ENCODE measurements around the gene VANGL1.

Gene VANGL1

DNA sequence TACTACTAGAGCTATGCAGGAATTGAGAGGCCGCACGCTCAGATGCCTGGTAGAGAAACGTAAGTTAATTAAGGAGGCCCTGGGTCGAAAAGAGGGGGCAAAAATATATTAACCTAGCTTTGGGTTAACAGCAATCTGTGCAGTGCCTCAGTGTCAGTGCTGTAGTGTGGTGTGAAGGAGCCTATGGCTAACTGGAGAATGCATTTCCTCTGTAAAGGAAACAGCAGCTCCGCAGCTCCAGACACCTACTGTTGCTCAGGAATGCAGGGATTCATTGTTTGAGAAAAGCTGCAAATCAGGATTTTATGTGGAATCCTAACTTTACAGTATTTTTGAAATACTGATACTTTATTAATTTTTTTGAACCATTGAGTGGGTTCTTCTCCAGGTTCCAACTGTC lies 18.4 kb downstream of the VANGL1 start:
- no peak for DNase-seq
- intact Hi-C loops (cut with DNase I) = no loop called here

DNA sequence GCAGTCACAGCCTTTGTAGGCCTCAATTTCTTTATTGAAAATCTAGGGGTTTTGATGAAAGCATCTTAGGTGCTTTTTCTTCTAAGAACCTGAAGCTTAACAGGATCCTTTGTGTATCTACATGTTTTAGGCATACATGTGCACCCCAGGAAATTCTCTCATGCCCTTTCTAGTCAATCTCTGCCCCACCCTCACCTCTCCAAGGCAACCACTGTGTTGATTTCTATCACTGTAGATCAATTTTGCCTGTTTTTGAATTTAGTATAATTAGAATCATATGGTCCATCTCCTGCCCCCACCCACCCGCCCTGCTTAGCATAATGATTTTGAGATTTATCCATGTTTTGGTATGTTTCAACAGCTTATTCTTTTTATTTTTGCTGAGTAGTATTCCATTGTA lies 19.4 kb downstream of the VANGL1 start:
- intact Hi-C loops (cut with DNase I) = no loop called here
- DNase-seq = no peak

DNA sequence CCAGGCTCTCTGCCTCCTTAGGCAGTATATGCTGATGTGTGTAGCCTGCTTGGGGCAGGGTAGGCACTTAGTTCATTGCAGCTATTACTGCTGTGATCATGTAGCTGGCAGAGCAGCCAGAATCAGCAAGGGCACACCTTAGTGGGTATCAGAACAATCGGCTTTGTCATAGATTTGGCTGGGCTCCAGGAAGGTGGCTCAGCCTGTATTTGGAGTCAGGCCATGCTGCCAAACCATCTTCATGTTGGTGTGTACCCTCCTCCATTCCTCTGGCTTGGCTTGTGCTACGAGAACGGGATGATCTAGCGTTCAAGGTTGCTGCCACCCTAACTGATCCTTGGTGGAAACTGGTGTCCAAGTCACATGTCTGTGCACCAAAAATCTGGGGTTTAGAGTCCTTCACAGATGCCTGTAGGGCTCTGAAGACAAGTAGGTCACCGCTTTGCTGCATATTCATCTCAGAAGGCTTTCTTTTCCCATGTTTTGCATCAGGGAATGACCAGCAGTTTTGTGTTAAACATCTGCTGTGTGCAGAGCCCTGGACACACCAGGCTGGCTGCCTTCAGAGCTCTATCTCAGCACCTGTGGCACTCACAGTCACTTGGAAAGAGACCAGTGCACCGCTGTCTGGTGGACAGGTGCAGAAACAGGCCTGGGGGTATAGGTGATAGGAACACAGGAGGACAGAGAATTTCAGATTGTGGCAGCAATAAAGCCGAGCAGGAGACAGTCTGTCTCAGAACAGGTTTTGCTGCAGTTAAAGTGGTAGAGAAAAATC lies 23.7 kb downstream of the VANGL1 start:
- peak in 1 of 42 donors; percentile 25 for DNase-seq
- intact Hi-C loops (cut with DNase I) = no loop called here

DNA sequence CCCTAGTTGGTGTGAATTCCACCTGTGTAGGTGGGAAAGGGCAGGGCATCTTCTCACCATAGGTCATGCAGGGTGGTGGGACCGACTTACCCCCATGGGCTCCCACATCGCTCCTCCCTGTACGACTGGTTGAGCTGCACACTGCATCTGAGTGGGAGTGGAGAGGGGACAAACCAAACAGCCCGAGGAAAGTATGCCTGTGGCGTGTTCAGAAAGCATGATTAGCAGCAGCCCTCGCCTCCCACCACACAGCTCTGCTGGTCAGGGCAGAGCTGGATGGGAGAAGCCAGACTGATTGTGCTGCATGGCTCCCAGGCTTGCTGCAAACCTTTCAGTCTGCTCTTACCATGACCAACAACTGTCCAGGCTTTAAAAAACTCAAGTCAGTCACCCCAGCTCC lies 24.4 kb downstream of the VANGL1 start:
- no peak for DNase-seq

DNA sequence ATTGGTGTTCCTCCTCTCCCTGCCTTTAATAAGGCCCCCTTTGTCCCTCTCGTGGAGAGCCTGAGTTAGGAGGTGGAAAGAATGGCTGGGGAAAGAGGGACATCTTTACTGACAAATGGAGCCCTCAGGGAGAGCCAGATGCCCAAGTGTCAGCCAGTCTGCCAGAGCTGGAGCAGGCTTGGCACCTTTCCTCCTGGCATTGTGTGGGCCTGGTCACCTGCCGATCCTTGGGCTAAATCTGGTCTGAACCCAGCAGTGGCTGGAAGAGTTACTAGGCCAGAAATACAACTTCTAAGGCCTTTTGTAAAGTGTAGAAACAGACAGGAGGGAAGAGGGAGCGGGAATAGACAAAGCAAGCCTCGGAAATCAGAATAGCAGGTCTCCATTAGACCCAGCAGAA lies 24.9 kb downstream of the VANGL1 start:
- peak in 10 of 42 donors; percentile 17 to 48 (median 34) for DNase-seq
- intact Hi-C loops (cut with DNase I) = no loop called here

More for the DNA sequence above, 24.4 kb downstream of the VANGL1 start:
- intact Hi-C loops (cut with DNase I) = no loop called here

DNA sequence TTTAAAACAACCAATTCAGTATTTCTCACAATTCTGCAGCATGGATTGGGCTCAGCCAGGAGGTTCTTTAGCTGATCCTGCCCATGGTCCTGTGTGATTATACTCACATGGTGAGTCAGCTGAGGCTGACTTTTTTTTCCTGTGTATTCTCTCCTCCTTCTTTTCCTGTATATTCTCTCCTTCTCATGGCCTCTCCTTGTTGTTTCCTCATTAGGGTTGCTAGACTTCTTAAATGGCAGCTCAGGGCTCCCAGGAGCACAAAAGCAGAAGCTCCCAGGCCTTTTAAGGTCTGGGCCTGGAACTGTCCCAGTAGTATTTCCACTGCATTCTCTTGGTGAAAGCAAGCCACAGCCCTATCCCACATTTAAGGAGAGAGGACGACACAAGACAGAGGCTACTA lies 26.8 kb downstream of the VANGL1 start:
- peak in 1 of 42 donors; percentile 24 for DNase-seq
- intact Hi-C loops (cut with DNase I) = no loop called here

DNA sequence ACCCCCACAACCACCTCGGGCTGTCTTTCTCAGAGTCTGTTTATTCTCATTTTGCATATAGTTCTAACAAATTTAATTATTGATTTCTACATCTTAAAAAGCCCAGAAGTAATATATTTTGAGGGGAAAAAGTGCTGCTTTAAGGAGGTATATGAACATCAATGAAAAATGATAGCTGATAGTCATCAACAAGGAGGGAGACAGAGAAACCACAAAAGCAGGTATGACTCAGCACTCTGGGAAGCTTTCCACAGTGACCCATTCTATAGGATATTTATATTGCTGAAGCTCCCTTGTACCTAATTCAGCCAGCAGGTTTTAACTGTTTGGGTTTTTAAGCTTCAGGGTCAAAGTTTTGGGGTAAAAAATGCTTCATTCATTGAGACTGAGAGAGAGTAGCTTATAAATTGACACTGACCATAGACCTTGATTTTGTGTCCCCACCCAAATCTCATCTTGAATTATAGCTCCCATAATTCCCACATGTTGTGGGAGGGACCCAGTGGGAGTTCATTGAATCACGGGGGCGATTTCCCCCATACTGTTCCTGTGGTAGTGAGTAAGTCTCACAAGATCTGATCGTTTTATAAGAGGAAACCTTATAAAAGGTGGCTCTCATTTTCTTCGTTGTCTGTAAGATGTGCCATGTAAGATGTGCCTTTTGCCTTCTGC lies 27.4 kb downstream of the VANGL1 start:
- intact Hi-C loops (cut with DNase I) = no loop called here
- DNase-seq = peak in 1 of 42 donors; percentile 8

DNA sequence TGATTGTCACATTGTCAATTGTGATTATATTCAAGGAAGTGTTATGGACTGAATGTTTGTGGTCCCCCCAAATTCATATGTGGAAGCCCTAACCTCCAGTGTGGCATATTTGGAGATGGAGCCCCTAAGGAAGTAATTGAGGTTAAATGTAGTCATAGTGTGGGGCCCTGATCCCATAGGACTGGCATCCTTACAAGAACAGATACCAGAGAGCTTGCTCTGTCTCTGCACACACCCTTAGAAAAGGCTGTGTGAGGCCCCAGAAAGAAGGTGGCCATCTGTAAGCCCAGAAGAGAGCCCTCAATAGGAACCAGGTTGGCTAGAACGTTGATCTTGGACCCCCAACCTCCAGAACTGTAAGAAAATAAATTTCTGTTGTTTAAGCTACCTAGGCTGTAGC lies 28.1 kb downstream of the VANGL1 start:
- intact Hi-C loops (cut with DNase I) = no loop called here

DNA sequence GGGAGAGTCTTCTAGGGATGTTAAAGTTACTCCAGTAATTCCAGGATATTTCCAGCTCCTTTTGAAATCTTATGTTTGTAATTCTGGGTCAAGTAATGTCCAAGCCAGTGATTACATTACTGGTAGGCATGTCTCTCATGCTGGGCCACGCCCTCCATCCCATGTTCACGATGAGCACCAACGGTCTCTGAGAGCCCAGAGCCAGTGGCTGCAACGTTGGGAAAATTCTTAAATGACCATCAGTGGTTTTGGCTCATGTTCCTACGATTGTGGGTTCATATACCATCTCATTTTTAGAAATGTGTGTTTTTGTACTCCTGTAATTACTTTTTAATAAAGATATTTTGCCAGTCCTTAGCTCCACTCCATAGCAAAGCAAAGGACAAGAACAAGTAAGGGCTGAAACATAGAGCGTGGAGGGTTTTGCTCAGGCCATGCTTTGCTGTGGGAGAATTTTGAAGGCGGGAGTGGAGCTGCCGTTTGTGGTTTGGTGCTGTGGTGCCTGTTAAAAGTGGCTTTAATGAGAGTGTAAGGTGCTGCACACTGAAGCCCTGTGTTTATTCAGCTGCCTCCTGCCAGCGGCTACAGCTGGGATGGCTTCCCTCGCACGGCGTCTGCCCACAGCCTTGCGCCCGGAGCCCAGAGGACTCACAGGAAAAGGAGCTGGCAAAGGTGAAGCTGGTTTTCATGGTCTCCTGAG lies 28.9 kb downstream of the VANGL1 start:
- peak in 1 of 42 donors; percentile 42 for DNase-seq
- intact Hi-C loops (cut with DNase I) = no loop called here

More for the DNA sequence above, 28.1 kb downstream of the VANGL1 start:
- no peak for DNase-seq

DNA sequence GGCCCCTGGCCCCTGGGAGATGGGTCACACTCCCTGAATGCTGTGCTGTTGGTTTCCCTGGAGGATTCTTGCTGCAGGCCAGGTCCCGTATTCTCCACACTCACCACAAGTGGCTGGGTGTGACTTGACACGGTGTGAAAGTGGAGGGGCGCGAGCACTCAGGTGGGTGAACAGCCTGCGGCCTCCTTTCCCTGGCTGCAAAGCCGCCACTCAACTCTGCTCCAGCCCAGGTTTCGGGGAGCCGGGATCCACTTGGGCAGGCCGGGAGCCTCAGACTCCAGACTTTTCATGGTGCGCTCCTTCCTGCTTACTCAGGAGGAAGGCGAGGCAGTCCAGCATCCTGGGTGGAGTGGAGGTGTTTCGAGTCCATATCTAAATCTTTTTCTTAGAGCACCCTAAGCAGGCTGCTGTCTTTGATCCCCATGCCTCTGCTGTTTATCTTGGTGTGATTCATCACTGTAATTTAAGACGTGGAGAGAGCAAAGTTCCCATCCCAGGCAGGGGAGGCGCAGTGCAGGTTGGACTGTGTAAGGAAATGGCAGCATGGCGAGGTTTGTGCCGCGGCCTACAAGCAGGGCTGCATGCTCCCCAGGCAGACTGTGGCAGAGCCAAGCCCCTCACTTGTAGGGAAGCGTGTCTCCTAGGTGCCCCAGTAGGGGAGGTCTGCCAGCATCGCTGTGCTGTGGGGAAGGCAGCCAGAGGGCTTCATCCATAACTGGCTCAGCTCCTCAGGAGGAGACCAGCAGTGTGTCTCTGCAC lies 29.6 kb downstream of the VANGL1 start:
- peak in 12 of 42 donors; percentile 10 to 53 (median 28) for DNase-seq
- intact Hi-C loops (cut with DNase I) = no loop called here

DNA sequence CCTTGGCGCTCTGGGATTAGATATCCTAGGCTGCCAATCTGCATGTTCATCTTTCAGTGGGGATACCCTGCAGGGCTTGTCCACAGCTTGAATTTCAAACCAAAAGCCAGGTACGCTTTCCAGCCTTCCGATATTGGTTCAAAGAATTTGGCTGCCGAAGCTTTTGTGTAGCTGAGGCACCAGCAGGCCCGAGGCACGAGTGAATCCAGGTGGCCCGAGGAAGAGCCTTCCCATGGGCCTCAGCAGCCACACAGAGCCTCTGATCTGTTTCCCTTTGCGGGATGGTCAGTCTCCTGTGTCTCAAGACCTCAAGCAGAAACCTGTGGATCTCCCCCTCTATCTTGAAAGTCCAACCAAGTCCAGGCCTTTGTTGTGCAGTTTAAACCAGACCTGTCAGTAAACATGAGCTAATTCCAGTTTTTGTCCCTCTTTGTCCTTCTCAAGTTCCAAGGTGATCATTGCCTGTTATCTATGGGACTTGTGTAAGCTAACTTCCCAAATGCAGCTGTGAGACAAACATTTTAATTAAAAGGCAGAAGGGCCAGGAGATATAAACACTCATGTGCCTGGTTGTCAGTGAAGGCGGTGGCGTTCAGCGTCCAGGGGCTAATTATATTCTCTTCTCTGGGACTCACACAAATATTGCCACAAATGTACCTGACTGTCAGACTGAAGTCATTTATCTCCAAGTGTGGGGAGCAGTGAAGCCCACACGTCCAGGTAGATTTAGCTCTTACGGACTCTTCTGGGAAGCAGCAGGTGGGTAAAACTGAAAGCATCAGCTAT lies 30.6 kb downstream of the VANGL1 start:
- DNase-seq = peak in 1 of 42 donors; percentile 18
- intact Hi-C loops (cut with DNase I) = no loop called here

DNA sequence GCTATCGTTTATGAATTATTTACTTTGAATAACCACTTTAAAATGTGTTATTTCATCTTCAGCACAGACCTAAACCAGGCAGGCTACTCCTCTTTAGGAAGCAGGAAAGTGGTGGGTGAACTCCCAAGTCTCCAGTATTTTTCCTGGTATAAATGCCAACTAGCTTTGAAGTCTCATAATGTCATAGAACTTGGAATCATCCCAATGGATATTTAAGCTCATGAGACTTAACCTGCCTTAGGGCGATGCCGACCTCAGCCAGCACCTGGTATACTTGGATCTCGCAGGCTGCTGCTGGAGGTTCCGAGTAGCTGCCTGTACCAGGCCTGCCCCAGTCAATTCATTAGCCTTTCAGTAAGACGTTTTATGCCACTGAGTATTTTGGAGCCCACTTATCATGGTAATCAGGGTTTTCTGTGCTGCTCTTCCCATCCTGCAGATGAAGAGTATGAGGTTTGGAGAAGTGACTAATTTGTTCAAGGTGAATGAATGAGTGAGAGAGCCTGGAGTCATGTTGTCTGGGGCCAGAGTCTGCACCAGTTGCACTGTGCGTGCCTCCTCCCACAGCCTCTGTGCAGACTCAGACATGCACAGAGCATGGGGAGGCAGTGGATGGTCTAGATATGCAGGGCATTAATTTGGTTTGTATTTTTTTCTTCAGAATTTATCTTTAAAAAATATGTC lies 34.9 kb downstream of the VANGL1 start:
- intact Hi-C loops (cut with DNase I) = no loop called here
- DNase-seq = peak in 1 of 42 donors; percentile 32

DNA sequence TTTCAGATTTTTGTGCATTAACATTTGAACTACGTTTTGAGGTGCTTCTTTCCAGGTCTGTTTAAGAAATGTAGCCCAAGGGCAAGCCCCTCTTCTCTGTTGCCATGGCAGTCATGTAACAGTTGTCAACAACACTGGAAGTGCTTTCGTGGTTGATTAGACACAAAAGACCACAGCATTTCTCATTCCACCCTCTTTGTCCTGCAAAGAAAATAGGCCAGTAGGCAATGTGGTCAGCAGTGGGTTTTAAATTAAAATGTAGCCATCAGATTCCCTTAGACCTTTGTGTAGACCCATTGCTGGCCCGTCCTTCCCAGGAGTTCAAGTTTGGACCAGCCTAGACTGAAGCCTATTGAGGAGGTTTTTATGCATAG lies 35.4 kb downstream of the VANGL1 start:
- DNase-seq = no peak
- intact Hi-C loops (cut with DNase I) = no loop called here

DNA sequence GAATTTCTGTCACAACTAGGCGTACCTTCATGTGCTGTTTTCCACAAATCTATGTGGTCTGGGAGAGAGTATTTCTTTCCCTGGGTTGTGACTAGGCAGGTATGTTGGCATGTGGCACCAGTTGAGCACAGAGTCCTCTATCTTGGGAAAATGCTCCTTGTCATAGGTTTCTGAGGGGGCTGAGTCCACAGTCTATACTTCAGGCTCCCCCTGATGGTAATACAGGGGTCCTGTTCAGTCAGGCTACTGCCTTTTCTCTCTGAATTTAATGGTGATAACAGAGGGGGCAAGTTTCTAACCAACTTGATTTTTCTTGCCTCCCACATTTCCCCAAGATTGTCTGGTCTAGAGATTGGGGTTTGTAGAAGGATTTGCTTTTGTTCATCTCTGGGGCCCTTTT lies 35.8 kb downstream of the VANGL1 start:
- no peak for DNase-seq
- intact Hi-C loops (cut with DNase I) = no loop called here

DNA sequence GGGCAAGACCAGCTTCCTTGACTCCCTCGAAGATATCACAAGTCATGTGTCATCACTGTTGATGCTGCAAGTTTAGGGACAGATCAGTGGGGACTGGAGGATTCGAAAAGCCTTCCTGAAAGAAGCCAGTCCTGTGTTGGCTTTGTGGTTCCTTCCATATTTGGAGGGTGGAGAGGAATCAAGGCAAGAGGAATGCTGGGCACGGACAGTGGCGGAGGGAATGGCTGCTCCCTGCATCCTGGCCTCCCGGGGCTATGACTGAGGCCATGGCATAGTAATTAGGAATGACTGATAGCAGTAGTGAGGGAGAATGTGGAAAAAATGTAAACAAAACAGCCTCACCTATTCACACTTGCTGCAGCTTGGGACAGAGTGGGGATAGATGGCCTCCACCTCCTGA lies 36.4 kb downstream of the VANGL1 start:
- intact Hi-C loops (cut with DNase I) = no loop called here
- DNase-seq = peak in 1 of 42 donors; percentile 25

DNA sequence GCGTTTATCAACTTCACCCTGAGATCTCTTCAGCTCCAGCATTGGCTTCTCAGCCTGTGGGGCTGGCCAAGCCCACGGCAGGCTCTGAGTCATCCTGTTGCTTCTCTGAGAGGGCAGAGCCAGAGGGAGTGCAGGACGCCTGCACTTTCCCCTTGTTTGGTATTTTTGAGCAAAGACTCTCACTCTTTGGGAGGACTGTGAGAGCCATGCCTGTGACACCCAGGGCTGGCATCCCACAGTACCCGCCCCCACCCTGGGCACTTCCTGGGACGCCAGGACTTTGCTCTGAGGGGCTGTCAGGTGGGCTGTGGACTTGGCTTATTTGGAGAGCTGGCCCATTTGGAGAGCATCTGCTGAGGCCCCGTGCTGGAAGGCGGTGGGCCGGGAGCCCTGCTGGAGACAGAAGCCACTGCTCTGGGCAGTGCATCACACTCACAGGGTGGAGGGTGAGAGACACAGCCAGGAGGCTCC lies 37.4 kb downstream of the VANGL1 start:
- DNase-seq = peak in 3 of 42 donors; percentile 12 to 46 (median 36)
- intact Hi-C loops (cut with DNase I) = no loop called here

DNA sequence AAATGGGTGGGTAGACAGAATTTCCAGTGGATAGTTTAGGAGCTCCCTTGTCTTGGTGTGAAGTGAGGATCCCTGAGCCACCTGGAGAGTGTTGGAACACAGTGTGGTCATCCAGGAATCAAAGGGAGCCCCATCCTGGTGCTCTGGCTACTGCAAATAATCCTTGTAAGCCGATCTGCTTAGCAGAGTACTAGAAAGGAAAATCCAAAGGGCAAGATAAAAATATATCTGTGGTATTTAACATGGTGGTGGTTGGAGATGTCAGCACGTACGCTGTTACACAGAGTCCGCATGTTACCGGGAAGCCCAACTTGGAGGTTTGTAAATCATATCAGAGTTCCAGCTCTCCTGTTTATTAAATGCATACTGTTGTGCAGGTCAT lies 39.0 kb downstream of the VANGL1 start:
- no peak for DNase-seq
- intact Hi-C loops (cut with DNase I) = no loop called here

DNA sequence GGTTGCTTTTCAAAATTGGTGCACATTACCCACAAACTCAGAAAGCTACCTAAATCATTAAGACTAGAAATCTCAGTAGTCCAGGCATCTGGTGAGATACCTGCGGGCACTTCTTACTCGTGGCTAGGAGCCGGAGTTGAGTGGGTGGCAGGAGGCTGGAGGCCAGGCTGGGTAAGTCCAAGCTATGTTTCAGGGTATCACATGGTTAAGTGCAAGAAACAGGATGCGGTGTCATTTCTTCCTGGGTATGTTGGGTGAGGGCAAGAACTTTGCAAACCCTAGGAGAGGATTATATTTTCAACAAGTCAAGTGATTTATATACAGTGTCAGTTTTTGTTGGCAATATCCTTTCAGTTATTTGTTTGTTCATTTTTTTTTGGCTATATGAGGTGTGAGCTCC lies 41.0 kb downstream of the VANGL1 start:
- peak in 1 of 42 donors; percentile 19 for DNase-seq

More for the DNA sequence above, 41.0 kb downstream of the VANGL1 start:
- intact Hi-C loops (cut with DNase I) = no loop called here

All from head of caudate nucleus (tissue), 42 donors.